Measurements from ENCODE around the gene HLF.

- no peak for TF ChIP-seq CTCF (IDR thresholded peaks at IDR 0.05)
- TF ChIP-seq POLR2A (IDR thresholded peaks at IDR 0.05): no peak
- no peak for TF ChIP-seq POLR2AphosphoS5 (IDR thresholded peaks at IDR 0.05)
Measured at GRCh38 chr17:55346658-55347057, 81.9 kb downstream of the HLF start.
